Mammary epithelial cell (primary cell): Measurements from ENCODE around the gene SIRPA.

Experiments
- EZH2 ChIP-seq: IDR thresholded peaks from 2 replicates; pipeline ENCODE4 v1.6.1; 2012; ENCODE audit warnings: low read length, inconsistent platforms, borderline replicate concordance
- TF ChIP-seq, protein P1 (sequence below), 2 donors: IDR thresholded peaks in 1 of 2; conservative IDR thresholded peaks in 1 of 2; 2 replicates each; pipeline ENCODE4 v1.5.1; 2011 to 2012; ENCODE audit warnings: inconsistent platforms in 2 of 2, low read length in 2 of 2, mild to moderate bottlenecking in 2 of 2, control low read depth in 1 of 2, low read depth in 1 of 2; ENCODE audit not compliant: insufficient read depth in 1 of 2; ENCODE audit errors: extremely low read depth in 1 of 2

DNA sequence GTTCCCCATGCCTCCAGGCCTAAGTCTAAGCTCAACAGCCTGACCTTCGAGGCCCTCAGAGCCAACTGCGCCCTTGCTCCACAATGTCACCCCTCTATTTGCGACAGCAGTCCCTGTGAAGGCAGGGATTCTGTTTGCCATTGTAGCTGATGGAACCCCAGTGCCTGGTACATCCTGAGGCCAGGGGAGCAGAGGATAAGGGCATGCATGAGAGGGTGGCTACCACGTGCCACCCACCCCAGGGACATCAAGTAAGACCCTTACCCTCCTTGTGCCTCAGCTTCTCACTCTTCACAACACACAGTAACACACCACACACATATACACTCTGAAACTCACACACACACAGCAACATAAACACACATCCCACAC lies 20.0 kb upstream of the SIRPA start:
- TF ChIP-seq, protein P1, sequence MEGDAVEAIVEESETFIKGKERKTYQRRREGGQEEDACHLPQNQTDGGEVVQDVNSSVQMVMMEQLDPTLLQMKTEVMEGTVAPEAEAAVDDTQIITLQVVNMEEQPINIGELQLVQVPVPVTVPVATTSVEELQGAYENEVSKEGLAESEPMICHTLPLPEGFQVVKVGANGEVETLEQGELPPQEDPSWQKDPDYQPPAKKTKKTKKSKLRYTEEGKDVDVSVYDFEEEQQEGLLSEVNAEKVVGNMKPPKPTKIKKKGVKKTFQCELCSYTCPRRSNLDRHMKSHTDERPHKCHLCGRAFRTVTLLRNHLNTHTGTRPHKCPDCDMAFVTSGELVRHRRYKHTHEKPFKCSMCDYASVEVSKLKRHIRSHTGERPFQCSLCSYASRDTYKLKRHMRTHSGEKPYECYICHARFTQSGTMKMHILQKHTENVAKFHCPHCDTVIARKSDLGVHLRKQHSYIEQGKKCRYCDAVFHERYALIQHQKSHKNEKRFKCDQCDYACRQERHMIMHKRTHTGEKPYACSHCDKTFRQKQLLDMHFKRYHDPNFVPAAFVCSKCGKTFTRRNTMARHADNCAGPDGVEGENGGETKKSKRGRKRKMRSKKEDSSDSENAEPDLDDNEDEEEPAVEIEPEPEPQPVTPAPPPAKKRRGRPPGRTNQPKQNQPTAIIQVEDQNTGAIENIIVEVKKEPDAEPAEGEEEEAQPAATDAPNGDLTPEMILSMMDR (conservative IDR thresholded peaks at IDR 0.05 in 1 of 2, IDR thresholded peaks at IDR 0.05 in 1 of 2; ENCODE audit: extremely low read depth in 1 of 2, insufficient read depth in 1 of 2, low read depth in 1 of 2, low read length in 2 of 2): no peak
- TF ChIP-seq EZH2: no peak
